T-helper 22 cell (primary cell): ENCODE measurements around the gene GRK6.

Experiments used
- DNase-seq: peaks from one replicate; pipeline ENCODE4 v3.0.0-alpha.2; 2020; ENCODE audit warnings: low read depth

The GRK6 gene

GRCh38 chr5:177440990-177441780 is 14.7 kb downstream of the GRK6 start:
- no peak for DNase-seq

GRCh38 chr5:177442066-177442826 is 15.8 kb downstream of the GRK6 start:
- no peak for DNase-seq

- no peak for DNase-seq
These were observed 16.9 kb downstream of the GRK6 start for GRCh38 chr5:177443144-177443983.

GRCh38 chr5:177444106-177445051 is 17.9 kb downstream of the GRK6 start:
- peak; percentile 47 for DNase-seq

GRCh38 chr5:177445052-177445916 is 18.8 kb downstream of the GRK6 start:
- peak; percentile 52 for DNase-seq

- no peak for DNase-seq
These were observed 19.4 kb downstream of the GRK6 start for GRCh38 chr5:177445917-177446199.

GRCh38 chr5:177446200-177447065 is 20.0 kb downstream of the GRK6 start, which contains the start of gene PRR7:
PRR7 (plus strand) TSS chr5:177446814; CDS start chr5:177455068, 8,254 bp downstream.
- peak; percentile 57 for DNase-seq

- DNase-seq, result peak; percentile 78
These were observed 20.7 kb downstream of the GRK6 start for GRCh38 chr5:177447066-177447610.

GRCh38 chr5:177447611-177448243 is 21.3 kb downstream of the GRK6 start:
- no peak for DNase-seq

- DNase-seq, result no peak
These were observed 21.9 kb downstream of the GRK6 start for GRCh38 chr5:177448244-177448950.

- no peak for DNase-seq
These were observed 22.9 kb downstream of the GRK6 start for GRCh38 chr5:177449140-177450061.

- no peak for DNase-seq
These were observed 24.4 kb downstream of the GRK6 start for GRCh38 chr5:177450667-177451424.

GRCh38 chr5:177452688-177453638 is 26.5 kb downstream of the GRK6 start:
- no peak for DNase-seq

- no peak for DNase-seq
These were observed 27.4 kb downstream of the GRK6 start for GRCh38 chr5:177453852-177454396.
